Stimulated activated CD8-positive, alpha-beta memory T cell treated with anti-CD3 and anti-CD28 coated beads, Interleukin-12 subunit alpha, Interleukin-12 subunit beta, amount 100 ng/mL, for 1 hour (primary cell): ENCODE measurements around the gene SHLD3.
"Not testable (repeated sequence)": the region's sequence is repeated elsewhere in the genome, so short reads cannot be mapped to it uniquely, and the experiment has no call there.

Source experiments
- DNase-seq: peaks from one replicate; pipeline ENCODE4 v3.0.0-alpha.2; 2020; ENCODE audit warnings: low read depth

Gene SHLD3

GRCh38 chr5:65624571-65625555, at the start of gene SHLD3, which contains the start of gene TRAPPC13:
TSS of gene SHLD3 (plus strand) at chr5:65625027. CDS start at chr5:65629588, 4,561 bp downstream.
TSS of gene TRAPPC13 (plus strand) at chr5:65625027. CDS start at chr5:65625061, 34 bp downstream.
- peak; percentile 69 for DNase-seq

GRCh38 chr5:65577141-65577540, 47.7 kb upstream of the SHLD3 start:
- no peak for DNase-seq

- DNase-seq: no peak
Measured at GRCh38 chr5:65588694-65589093, 36.1 kb upstream of the SHLD3 start.

- not testable (repeated sequence) for DNase-seq
Measured at GRCh38 chr5:65601761-65602160, 23.1 kb upstream of the SHLD3 start.

GRCh38 chr5:65611524-65611923, 13.3 kb upstream of the SHLD3 start:
- DNase-seq: no peak

GRCh38 chr5:65612298-65612907, 12.4 kb upstream of the SHLD3 start:
- DNase-seq: no peak

- no peak for DNase-seq
Measured at GRCh38 chr5:65620021-65620420, 4.8 kb upstream of the SHLD3 start.

- DNase-seq: not testable (repeated sequence)
Measured at GRCh38 chr5:65621961-65622360, 2.9 kb upstream of the SHLD3 start.

- no peak for DNase-seq
Measured at GRCh38 chr5:65623482-65623881, 1.3 kb upstream of the SHLD3 start.

- peak; percentile 83 for DNase-seq
Measured at GRCh38 chr5:65624025-65624570, 729 bp upstream of the SHLD3 start, which contains the start of gene TRIM23. TSS of gene TRIM23 (minus strand) at chr5:65624333. CDS start at chr5:65624274, 59 bp downstream.

GRCh38 chr5:65625743-65626142, 916 bp downstream of the SHLD3 start:
- no peak for DNase-seq

- DNase-seq: no peak
Measured at GRCh38 chr5:65630981-65631380, 6.2 kb downstream of the SHLD3 start.

- DNase-seq: no peak
Measured at GRCh38 chr5:65640240-65640639, 15.4 kb downstream of the SHLD3 start.

- DNase-seq: no peak
Measured at GRCh38 chr5:65646938-65647337, 22.1 kb downstream of the SHLD3 start.

- DNase-seq: no peak
Measured at GRCh38 chr5:65647941-65648340, 23.1 kb downstream of the SHLD3 start.

GRCh38 chr5:65651144-65651543, 26.3 kb downstream of the SHLD3 start:
- no peak for DNase-seq

- DNase-seq: no peak
Measured at GRCh38 chr5:65654713-65655112, 29.9 kb downstream of the SHLD3 start.

- no peak for DNase-seq
Measured at GRCh38 chr5:65663804-65664521, 39.1 kb downstream of the SHLD3 start.

GRCh38 chr5:65668696-65669095, 43.9 kb downstream of the SHLD3 start:
- DNase-seq: no peak

GRCh38 chr5:65672796-65673195, 48.0 kb downstream of the SHLD3 start:
- DNase-seq: no peak

- DNase-seq: no peak
Measured at GRCh38 chr5:65674749-65675148, 49.9 kb downstream of the SHLD3 start.

GRCh38 chr5:65676056-65676455, 51.2 kb downstream of the SHLD3 start:
- DNase-seq: not testable (repeated sequence)
